ENCODE measurements around the gene CEND1.

Gene CEND1

DNA sequence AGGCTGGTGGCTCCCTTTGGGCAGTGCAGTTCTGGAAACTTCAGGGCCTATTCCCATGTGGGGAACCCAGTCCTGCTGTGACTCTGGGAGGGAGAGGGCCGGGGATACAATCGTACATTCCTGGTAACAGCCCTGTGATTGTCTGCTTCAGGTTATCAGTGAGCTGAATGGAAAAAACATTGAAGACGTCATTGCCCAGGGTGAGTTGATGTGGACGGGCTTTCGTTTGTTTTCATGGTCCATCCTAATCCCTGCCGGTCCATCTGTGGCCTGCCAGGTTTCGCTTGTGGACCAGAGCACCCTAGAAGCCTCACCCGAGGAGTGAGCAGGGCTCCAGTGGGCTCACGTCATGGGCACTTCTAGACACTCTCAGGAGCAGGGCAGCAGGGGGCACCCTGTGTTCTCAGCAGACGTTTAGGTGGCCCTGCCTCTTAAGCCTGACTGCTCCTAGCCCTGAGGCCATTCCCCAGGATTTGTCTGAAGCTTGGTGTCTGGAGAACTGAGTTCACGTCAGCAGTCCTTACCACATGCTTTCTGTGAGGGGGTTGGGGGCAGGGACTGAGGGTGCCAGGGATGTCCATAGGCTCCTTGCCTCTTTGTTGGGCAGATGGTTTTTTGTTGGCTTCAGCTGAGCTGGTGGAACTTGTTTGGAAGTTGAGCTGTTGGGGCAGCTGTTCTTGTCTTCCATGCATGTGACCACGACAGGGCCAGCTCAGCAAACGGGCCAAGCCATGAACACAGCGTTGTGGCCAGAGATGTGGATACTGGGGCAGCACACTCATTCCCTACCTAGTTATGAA is 21.8 kb upstream of the CEND1 start:
- no peak for DNase-seq

DNA sequence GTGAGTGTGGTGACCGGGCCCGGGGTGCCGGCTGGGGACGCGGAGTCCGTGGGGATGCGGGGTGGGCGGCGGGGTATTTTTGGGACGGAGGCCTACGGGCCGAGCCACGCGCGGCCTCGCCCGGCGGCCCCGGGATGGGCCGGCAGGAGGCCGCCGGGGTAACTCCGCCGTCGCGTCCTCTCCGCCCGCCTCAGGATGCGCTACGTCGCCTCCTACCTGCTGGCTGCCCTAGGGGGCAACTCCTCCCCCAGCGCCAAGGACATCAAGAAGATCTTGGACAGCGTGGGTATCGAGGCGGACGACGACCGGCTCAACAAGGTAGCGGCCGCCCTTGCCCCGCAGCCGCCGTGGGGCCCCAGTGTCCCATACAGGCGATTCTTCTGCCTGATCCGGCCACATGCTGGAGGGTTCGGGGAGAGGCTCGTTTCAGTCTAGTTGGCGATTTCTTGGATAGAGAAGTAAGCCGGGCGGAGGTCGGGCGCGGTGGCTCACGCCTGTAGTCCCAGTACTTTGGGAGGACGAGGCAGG is 20.2 kb upstream of the CEND1 start:
- DNase-seq, result no peak

DNA sequence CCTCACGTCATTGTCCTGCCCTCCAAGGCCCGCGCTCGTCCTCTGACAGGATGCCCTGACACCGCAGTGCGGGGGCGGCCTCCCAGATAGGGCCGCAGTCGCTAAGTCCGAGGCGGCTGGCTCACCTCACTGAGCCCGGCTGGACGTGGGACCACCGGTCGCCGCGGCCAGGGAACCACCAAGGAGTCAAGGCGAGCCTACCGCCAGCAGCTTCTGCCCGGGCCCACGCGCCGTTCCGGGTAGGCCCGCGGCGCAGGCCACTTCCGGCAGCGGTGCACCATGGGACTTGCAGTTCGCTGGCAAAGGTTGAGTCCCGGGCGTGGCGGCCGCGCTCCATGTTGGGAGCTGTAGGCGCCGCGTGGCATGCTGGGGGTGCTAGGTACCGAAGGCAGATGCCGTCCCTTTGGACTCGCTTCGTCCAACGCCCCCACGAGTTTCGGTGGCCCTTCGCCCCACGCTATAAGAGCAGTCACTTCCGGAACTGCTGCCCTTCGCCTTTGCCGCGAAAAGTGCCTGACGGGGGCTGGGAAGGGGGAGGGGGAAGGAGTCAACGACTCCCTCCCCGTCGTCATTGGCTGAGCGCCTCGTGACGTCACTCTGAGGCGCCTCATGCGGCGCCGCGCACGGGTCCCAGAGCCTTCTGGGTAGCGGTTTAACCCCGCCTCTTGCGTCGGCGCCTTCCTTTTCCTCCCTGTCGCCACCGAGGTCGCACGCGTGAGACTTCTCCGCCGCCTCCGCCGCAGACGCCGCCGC is 19.6 kb upstream of the CEND1 start, which contains the start of gene RPLP2:
RPLP2 (plus strand) TSS at position 681 of the 753 bp plus-strand sequence. CDS start 268 bp downstream, outside the sequence.
- DNase-seq, result peak; percentile 90

DNA sequence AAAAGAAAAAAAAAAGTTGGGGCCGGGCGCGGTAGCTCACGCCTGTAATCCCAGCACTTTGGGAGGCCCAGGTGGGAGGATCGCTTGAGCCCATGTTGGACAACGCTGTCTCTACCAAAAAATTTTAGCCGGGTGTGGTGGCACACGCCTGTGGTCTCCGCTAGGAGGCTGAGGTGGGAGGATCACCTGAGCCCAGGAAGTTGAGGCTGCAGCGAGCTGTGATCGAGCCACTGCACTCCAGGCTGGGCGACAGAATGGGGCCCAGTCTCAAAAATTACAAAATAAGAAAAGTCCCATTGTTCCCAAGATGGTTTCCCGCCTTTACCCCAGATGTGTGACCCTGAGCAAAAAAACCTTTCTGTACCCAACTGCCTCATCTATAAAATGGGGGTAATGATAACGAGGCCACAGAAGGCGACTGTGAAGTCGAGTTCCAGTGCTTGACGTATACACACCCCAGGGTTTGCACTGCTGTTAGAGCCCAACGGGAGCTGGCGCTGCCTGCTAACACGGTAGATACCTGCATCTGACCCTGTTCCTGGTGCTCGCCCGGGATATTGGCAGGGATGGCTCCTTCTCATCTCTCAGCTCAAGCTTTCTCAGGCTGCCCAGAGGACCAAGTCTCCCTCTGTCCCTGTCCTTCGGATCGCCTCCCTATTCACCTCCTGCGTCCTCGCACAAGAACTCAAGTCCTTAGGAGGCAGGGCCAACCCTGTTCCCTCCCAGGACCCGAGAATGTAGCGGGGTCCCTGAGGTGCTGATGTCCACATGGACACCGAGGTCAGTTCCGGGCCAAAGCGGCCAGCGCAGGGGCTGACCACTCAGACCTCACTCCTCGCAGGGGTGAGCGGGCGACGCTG is 18.8 kb upstream of the CEND1 start:
- DNase-seq, result no peak

- DNase-seq, result no peak
Observed at GRCh38 chr11:804599-804964, 14.7 kb upstream of the CEND1 start.

- no peak for DNase-seq
Observed at GRCh38 chr11:803770-804598, 14.1 kb upstream of the CEND1 start.

DNA sequence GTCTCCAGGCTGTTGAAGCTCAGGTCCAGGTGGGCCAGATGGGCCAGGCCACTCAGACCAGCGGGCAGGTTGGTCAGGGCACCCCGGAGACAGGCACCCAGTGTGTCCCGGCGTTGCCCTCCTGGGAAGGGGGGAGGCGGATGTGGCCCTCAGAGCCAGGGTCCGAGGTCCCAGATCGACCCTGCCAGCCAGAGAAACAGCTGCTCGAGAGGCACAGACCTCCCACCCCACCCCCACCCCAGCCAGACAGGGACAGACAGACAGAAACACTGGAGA is 13.5 kb upstream of the CEND1 start:
- no peak for DNase-seq

GRCh38 chr11:802693-803466 is 13.0 kb upstream of the CEND1 start:
- no peak for DNase-seq

GRCh38 chr11:802018-802617 is 12.2 kb upstream of the CEND1 start:
- DNase-seq, result no peak

GRCh38 chr11:801097-801780 is 11.3 kb upstream of the CEND1 start:
- DNase-seq, result no peak

- no peak for DNase-seq
Observed at GRCh38 chr11:800473-800872, 10.6 kb upstream of the CEND1 start.

GRCh38 chr11:799641-800316 is 9.9 kb upstream of the CEND1 start:
- no peak for DNase-seq

GRCh38 chr11:798093-798713 is 8.3 kb upstream of the CEND1 start, which contains the start of gene SLC25A22:
Gene SLC25A22, minus strand, starts transcription at chr11:798281. Its CDS starts 3,275 bp downstream, at chr11:795006.
- peak; percentile 67 for DNase-seq

GRCh38 chr11:797296-798092 is 7.6 kb upstream of the CEND1 start:
- DNase-seq, result peak; percentile 67

- DNase-seq, result no peak
Observed at GRCh38 chr11:796565-797295, 6.8 kb upstream of the CEND1 start.

GRCh38 chr11:795634-796564 is 6.0 kb upstream of the CEND1 start:
- peak; percentile 76 for DNase-seq
